Ecto neural progenitor cell (in vitro differentiated cells): Measurements from ENCODE around the gene ULK4.

Experiments used
- DNase-seq: peaks from one replicate; pipeline ENCODE4 v3.0.0-alpha.2; 2018; ENCODE audit warnings: low spot score

Gene ULK4

DNA sequence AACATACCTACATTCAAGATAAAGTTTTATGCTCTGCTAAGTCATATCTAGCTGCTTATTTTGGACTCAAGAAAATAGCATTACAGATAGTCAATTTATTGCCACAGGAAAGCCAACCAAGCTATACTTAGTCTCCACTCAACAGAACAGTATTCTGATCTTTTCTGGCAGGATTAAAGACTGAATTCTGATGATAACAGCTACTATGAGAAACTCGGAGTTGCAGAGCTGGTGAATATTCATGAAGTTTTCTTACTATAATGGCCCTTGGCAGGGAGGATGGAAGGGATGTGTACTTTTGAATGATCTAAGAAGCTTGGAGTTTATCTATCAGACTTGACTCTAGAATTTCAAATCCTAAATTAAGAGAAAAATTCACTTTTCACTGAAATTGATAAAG, 524.9 kb downstream of the ULK4 start:
- DNase-seq, result no peak

- no peak for DNase-seq
These were observed 527.1 kb downstream of the ULK4 start for GRCh38 chr3:41434781-41435180.

- no peak for DNase-seq
These were observed 530.5 kb downstream of the ULK4 start for GRCh38 chr3:41431386-41431785.

GRCh38 chr3:41430886-41431285, 531.0 kb downstream of the ULK4 start:
- no peak for DNase-seq

DNA sequence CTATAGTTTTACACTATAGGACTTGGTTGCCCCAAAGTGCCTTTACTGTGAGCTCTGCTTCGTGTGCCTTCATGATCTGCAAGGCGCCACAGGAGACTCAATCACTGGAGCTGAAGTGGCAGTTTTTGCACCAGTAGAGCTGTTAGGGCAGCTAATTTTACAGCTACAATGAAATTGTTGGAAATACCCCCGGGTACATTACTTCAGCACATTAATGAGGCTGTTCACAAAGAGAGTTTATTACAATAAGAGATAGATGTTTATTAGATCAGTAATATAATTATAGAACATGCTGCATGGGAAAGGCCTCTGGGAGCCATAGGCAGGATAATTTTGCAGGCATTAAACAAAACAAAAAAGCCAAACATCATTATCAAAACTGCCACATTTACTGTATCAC, 531.5 kb downstream of the ULK4 start:
- DNase-seq, result no peak

- DNase-seq, result no peak
These were observed 535.4 kb downstream of the ULK4 start for GRCh38 chr3:41426485-41426884.

DNA sequence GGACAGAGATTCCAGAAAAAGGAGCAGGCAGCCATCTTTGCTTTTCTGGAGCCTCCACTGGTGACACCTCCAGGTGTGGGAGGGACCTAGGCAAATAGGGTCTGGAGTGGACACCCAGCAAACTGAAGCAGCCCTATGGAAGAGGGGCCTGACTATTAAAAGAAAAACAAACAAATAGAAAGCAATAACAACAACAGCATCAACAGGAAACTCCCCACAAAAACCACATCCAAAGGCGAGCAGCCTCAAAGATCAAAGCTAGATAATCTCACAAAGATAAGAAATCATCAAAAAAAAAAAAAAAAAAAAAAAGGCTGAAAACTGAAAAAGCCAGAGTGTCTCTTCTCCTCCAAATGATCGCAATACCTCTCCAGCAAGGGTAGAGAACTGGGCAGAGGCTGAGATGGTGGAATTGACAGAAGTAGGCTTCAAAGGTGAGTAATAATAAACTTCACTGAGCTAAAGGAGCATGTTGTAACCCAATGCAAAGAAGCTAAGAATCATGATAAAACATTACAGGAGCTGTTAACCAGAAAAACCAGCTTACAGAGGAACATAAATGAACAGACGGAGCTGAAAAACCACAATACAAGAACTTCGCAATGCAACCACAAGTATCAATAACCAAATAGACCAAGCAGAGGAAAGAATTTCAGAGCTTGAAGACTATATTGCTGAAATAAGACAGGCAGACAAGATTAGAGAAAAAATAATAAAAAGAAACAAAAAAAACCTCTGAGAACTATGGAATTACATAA, 537.2 kb downstream of the ULK4 start:
- DNase-seq, result no peak

DNA sequence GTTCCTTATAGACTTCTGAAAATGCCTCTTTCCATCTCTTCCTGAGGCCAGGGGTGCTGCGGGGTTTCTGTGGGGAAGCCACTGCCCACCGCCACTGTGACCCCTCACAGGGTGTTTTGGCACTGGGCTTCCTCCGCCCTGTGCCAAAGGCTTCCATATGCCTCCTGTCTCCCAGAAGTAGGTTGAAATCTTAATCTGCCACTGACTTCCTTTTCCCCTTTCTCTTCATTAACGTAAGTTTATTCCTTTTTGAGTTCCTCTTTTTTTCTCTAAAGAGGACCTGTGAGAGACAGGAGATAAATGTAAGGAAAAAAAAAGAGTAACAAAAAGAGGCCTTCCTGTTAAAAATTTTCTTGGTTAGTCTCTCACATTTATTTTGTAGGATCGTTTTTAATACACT, 542.1 kb downstream of the ULK4 start:
- DNase-seq, result no peak

GRCh38 chr3:41418961-41419691, 542.8 kb downstream of the ULK4 start:
- DNase-seq, result no peak

DNA sequence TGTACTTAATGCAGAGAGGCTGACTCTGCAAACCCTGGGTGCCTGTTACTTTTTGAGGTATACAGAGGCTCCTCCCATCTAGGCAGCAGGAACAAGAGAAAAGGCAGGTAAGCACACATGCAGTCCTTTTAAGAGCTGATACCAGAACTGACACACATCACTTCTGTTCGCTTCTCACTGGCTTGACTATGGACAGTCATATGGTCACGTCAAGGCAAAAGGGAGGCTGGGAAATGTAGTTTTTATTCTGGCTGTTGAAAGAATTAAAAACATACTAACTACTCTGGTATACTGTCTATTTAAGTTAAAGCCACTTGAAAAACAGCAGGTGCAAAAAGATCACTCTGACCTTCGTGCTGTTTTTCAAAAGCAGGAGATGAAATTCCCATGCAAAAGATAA, 544.3 kb downstream of the ULK4 start:
- DNase-seq, result no peak

- DNase-seq, result no peak
These were observed 550.8 kb downstream of the ULK4 start for GRCh38 chr3:41411065-41411464.

DNA sequence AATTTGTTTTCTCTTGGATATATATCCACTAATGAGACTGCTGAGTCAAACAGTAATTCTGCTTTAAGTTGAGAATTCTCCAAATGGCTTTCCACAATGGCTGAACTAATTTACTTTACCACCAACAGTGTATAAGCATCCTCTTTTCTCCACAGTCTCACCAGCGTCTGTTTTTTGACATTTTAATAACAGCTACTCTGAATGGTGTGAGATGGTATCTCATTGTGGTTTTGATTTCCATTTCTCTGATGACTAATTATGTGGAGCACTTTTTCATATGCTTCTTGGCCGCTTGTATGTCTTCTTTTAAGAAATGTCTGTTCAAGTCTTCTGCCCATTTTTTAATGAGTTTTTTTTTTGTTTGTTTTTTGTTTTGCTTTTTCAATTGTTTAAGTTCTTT, 556.4 kb downstream of the ULK4 start:
- DNase-seq, result no peak

- no peak for DNase-seq
These were observed 557.3 kb downstream of the ULK4 start for GRCh38 chr3:41404582-41404981.

GRCh38 chr3:41394896-41395295, 567.0 kb downstream of the ULK4 start:
- no peak for DNase-seq

GRCh38 chr3:41370765-41371535, 591.0 kb downstream of the ULK4 start:
- peak; percentile 53 for DNase-seq

GRCh38 chr3:41370307-41370706, 591.6 kb downstream of the ULK4 start:
- DNase-seq, result no peak

DNA sequence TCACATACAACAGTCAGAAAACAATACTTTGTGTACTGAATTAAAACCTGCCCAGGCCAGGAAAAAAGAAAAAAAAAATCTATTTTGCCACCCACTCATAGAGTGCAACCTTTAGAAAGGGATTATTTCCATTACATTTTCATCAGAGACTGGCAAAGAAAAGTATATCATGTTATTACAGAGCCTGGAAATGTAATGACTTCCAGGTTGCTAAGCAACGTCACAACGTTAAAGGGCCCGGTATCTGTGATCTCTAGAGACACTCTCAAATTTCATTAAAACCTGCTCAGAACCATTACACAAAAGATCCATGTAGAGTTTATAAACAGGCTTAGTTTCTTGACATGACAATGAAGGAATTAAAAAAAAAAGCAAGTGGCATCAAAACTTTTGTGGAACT, 592.1 kb downstream of the ULK4 start:
- no peak for DNase-seq

DNA sequence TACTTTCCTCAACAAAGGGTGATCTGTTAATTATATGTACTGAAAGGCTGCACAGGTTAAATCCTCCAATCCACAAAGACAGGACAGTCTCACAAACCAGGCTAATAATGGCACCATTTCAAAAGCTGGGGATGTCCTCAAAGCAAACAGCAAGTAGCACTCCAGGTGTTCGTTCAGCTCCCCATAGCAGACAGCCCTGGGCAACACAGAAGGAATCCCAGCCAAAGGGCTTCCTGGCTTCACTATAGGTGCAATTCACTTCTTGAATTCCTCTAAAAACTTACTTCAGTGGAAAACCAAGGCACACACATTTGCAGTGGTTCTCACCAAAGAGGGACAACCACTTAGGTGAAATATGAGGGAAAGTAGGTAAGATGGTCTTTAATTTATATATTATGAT, 595.9 kb downstream of the ULK4 start:
- DNase-seq, result no peak

- DNase-seq, result no peak
These were observed 597.2 kb downstream of the ULK4 start for GRCh38 chr3:41364736-41365135.

DNA sequence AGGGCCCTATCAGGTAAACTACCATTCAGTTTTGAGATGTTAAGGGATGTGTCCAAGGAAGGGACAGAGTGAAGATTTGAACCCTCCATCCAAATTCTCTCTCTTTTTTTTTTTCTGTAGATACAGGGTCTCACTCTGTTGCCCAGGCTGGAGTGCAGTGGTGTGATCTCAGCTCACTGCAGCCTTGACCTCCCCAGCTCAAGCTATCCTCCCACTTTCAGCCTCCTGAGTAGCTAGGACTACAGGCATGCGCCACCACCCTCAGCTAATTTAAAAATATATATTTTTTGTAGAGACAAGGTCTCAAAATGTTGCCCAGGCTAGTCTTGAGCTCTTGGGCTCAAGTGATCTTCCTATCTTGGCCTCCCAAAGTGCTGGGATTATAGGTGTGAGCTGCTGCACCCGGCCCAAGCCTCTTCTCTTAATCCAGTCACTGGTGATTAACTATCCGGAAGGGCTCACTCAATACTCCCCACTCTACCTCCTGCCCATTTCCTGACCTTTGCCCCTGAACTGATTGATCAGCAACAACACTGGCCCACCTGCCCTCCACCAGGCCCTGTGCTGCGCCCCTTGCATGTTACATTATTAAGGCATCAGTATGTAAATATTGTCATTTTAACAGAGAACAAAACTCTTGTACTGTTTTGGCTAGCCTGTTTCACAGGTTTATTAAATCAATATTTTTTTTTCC, 597.9 kb downstream of the ULK4 start:
- DNase-seq, result no peak

DNA sequence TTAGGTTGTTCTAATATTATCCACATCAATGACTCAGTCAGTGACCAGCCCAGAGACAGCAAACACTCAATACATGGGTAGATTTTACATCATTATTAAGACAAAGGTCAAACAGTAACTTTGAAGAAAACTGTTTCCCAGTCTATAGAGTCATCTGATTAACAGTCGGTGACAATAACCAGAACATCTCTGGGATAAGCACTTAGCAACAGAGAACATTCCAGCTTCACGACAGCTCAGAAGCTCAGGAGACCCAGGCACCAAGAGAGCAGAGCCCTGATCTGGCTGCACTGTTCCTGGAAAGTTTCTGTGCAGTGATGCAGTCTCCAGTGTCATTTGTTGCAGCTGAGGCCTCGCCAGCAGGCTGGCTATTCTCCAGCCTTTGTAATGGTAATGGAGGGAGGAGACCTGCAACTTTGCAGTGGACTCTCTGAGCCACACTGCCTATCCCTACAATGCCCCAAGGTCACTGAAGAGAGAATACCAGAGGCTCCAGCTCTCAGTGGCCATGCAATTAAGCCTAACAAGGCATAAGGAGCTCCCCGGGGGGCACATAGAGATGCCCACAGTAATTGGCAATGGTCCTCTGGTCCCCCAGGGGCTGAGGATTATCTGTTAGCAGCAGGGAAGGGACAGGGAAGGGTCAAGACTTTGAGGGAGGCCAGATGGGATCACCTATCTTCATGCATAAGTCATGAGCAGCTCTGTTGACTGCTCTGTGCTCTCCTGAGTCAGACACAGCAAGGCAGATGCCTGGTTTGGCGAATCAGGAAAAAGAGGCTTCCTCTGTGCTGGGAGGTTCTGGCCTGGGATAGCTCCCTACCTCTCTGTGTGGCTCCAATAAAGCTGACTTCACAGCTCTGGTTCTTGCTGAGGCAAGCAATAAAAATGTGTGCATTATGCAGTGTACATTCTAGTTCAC, 599.0 kb downstream of the ULK4 start:
- DNase-seq, result peak; percentile 84
